Muscle of back (tissue), 11 donors: ENCODE results near the gene ZMIZ2. TPM values are rescaled to one million over a fixed set of nuclear protein-coding genes. Genes with fewer than 3 reads are reported as not detected.
A peak's percentile ranks its signal among the peaks of the same experiment; 100 is the strongest.
"Not testable (repeated sequence)": the region's sequence is repeated elsewhere in the genome, so short reads cannot be mapped to it uniquely, and the experiment has no call there.

ENCODE experiments used
- DNase-seq, 3 donors: peaks; one replicate each; pipeline versions ENCODE4 v3.0.0 to v3.0.0-alpha.2; 2013
- polyA plus RNA-seq, 10 donors: library from polyadenylated mRNA; unstranded; fragments of 120-200 nt; gene quantifications; one replicate each; pipeline ENCODE4 v1.2.1, GENCODE V29; 2013; ENCODE audit not compliant: insufficient read length in 10 of 10

ZMIZ2 gene
- polyA plus RNA-seq, 10 donors, result 22.8 to 48.5 (median 34.0) TPM

DNA sequence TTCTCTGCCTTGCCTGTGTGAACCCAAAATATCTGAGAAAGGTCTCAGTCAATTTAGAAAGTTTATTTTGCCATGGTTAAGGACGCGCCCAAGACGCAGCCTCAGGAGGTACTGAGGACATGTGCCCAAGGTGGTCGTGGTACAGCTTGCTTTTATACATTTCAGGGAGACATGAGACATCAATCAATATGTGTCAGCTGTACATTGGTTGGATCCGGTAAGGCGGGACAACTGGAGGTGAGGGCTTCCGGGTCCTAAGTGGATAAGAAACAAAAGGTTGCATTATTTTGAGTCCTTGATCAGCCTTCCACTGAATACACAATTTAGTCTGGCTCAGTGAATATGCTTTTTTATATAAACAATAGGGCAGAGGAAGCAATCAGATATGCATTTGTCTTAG, 22.4 kb upstream of the ZMIZ2 start:
- not testable (repeated sequence) for DNase-seq

DNA sequence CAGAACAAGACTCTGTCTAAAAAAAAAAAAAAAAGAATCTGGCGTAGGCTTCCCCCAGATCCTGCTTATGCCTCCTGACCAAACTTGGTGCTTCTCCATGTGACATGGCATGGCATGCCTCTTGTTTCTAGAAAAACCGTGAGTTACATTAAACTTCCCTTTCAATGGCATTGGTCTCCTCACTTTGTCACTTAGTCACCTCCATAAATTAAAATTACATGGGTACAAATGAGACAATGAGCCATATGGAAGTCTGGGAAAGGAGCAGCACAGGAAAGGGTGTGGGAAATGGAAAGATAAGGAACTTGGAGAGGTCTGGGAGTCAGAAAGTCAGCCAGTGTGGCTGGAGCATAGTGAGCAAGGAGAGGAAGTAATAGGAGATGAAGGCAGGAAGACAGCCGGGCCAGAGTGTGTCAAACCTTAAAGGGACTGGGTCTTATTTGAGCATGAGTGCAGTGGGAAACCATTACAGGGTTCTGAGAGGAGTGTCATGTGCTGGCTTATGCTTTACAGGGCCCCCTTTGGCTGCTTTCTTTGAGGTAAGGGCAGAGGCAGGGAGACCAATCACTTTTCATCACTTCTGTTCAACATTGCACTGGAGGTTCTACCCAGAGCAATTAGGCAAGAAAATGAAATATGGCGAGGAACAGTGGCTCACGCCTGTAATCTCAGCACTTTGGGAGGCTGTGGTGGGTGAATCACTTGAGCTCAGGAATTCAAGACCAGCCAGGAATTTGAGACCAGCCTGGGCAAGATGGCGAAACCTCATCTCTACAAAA, 21.3 kb upstream of the ZMIZ2 start:
- DNase-seq, result peak in 1 of 3 donors; percentile 76

DNA sequence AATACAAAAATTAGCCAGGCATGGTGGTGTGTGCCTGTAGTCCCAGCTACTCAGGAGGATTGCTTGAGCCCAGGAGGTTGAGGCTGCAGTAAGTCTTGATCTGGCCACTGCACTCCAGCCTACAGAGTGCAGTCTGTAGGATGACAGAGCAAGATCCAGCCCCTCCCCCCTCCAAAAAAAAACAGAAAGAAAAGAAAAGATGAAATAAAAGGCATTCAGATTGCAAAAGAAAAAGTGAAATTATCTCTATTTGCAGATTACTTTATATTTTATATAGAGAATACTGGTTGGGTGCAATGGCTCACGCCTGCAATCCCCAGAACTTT, 20.7 kb upstream of the ZMIZ2 start:
- DNase-seq, result no peak

DNA sequence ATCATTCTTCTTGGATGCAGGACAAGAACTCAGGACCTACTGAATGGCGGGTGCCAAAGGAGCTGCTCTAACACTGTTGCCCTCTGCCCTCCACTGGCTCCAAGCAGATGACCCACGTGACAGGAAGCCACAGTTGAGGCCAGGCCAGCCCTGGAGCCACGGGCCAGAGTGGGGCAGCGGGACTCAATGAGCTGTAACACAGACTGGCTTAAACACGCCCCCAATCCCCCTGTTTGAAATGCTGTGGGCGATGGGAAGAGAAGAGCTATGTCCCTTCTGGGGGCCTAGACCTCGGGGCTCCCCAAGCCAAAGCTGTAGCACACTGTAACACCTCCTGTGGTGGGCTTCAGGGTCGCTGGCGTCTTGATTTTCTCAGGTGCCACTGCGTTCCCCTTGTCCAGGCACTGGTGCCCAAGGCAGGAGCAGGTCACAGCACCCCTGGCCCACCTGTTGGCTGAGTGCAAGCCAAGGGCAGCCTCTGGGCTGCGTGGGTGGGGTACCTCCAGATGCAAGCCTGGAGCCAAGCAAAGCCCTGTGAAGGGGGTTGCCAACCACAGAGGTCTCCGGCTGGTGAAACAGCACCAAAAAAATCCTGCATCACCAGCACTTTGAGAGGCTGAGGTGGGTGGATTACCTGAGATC, 18.6 kb upstream of the ZMIZ2 start:
- DNase-seq, result no peak

DNA sequence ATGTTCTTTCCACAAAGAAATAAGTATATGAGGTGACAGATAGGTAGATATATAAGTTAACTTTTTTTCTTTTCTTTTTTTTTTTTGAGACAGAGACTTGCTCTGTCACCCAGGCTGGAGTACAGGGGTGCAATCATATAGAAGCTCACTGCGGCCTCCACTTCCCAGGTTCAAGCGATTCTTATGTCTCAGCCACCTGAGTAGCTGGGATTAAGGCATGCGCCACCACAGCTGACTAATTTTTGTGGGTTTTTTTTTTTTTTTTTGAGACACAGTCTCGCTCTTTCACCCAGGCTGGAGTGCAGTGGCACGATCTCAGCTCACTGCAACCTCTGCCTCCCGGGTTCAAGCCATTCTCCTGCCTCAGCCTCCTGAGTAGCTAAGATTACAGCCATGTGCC, 15.7 kb upstream of the ZMIZ2 start:
- not testable (repeated sequence) for DNase-seq

DNA sequence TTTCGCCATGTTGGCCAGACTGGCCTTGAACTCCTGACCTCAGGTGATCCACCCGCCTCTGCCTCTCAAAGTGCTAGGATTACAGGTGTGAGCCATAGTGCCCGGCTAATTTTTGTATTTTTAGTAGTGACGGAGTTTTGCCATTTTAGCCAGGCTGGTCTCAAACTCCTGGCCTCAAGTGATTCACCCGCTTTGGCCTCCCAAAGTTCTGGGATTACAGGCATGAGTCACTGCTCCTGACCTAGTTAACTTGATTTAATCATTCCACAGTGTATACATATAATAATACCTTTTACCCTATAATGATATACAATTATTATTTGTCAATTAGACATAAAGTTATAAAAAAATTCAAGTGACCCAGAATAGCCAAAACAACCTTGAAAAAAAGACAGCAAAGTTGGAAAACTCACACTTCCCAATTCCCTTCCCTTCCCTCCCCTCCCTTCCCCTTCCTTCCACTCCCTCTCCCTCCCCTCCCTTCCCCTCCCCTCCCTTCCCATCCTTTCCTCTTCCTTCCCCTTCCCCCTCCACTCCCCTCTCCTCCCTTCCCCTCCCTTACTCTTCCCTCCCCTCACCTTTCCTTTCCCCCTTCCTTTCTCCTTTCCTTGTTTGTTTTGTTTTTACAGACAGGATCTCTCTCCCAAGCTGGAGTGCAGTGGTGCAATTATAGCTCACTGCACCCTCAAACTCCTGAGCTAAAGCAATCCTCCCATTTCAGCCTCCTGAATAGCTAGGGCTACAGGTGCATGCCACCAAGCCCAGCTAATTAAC, 14.8 kb upstream of the ZMIZ2 start:
- DNase-seq, result peak in 1 of 3 donors; percentile 46

DNA sequence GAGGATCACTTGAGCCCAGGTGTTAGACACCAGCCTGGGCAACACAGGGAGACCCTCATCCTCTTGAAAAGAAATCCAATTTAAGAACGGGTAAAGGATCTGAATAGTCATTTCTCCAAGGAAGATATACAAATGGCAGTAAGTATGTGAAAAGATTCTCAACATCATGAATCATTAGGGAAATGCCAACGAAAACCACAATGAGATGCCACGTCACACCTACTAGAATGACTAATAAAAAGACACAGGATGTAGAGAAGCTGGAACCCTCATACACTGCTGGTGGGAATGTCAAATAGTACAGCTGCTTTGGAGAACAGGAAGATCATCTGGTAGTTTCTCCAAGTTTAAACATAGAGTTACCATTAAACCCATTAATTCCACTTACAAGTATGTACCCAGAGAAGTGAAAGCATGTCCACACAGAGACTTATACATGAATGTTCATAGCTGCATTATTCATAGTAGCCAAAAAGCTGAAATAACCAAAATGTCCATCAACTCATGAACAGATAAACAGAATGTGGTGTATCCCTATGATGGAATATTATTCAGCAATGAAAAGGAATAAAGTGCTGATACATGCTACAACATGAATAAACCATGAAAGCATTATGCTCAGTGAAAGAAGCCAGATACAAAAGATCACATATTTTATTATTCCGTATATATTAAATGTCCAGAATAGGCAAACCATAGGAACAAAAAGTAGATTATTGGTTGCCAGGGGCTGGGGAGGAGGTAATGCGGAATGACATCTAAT, 13.1 kb upstream of the ZMIZ2 start:
- peak in 1 of 3 donors; percentile 93 for DNase-seq

DNA sequence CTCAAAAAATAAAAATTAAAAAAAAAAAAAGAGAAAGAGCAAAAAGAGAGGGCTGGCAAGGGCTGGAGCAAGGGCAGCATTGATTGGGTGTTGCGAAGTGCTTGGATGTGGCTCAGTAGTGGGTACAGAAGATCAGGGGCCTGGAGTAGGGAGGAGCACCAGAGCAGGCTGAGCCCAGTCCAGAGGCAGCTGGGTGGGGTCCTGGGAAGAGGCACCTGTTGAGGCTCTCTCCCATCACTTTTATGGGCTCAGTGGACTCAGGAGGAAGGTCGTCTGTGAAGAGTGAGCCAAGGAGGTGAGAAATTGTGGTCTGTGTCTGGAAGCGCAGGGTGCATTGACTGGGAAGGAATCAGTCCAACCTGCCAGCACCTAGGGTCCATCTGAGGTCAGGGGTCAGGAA, 11.8 kb upstream of the ZMIZ2 start:
- DNase-seq, result no peak

DNA sequence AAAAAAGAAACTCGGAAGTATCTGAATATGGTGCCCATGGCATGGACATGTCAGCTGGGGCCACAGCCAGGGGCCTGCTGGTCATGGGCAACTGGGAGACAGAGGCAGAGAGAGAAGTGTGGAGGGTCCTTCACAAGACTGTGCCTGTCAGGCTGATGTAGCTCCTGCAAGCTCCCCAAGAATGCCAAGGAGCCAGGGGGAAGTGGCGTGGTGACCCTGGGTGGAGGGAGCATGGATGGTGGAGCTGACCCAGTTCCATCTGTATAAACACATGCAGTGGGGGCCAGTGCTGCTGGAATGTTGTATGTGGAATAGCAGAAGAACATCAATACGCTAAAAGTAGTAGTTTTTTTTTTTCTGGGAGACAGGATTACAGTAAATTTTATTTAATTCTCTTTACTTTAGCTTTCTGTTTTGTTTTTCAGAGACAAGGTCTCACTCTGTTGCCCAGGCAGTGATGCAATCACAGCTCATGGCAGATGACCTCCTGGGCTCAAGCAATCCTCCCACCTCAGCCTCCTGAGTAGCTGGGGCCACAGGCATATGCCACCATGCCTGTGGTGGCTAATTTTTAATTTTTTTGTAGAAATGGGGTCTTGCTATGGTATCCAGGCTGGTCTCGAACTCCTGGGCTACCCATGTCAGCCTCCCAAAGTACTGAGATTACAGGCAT, 10.5 kb upstream of the ZMIZ2 start:
- DNase-seq, result no peak

DNA sequence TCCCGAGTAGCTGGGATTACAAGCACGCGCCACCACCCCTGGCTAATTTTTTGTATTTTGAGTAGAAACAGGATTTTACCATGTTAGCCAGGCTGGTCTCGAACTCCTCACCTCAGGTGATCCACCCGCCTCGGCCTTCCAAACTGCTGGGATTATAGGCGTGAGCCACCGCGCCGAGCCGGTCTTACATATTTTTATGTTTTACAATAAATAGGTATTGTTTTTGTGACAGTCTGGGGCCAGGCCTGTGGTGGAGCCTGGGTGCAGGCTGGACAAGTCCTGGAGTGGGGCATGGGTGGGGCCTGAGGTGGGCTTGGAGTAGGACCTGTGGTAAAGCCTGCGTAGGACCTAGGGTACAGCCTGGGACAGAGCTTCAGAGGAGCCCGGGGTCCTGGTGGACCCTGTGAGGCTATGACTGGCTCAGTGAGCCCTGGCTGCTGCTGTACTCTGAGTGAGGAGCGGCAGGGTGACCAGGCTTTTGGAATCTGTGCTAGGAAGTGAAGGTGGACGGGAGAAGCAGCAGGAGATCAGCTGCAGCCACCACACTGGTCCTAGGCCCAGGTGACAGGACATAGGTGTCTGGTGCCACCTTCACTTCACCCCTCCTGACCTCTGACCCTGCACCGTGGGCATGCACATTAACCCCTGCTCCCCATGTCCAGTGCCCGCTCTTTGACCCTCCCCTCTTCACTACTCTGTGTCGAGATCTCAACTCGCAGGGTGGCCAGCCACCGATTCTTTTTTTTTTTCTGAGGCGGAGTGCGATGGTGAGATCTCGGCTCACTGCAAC, 9.6 kb upstream of the ZMIZ2 start:
- DNase-seq, result no peak

DNA sequence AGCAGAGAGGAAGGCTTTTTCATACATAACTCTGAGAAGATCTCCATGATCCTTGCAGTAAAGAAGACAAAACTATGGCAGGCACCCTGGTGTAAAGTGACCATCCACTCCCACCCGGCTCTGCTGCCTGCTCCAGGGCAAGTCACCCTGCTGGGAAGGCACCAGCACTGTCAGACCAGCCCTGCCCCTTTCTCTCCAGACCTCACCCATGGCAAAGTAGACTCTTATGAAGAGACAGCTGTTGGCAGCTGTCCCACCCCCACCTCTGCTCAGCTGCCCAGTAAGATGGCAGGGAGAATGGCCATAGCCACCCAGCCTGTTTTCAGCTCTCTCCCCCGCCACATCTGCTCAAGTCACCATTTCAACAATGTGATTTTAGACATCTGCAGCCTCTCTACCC, 8.6 kb upstream of the ZMIZ2 start:
- no peak for DNase-seq

DNA sequence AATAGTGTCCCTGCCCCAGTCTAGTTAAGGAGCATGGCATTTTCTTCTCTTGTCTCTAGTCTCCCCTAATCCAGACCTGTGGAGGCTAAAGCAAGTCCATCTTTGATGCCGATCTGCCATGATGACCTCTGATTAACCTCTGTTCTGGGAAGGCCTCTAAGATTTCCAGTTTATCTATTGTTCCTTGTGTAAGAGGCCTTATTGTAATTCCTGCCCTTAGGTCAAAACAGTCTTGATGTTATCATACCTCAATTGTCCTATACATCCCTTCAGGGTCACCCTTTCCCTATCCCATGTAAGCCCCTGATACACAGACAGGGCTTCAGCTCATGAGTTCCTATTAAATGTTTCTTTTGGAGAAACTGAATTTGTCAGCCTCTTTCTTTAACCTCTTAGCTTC, 4.9 kb upstream of the ZMIZ2 start:
- DNase-seq, result no peak

DNA sequence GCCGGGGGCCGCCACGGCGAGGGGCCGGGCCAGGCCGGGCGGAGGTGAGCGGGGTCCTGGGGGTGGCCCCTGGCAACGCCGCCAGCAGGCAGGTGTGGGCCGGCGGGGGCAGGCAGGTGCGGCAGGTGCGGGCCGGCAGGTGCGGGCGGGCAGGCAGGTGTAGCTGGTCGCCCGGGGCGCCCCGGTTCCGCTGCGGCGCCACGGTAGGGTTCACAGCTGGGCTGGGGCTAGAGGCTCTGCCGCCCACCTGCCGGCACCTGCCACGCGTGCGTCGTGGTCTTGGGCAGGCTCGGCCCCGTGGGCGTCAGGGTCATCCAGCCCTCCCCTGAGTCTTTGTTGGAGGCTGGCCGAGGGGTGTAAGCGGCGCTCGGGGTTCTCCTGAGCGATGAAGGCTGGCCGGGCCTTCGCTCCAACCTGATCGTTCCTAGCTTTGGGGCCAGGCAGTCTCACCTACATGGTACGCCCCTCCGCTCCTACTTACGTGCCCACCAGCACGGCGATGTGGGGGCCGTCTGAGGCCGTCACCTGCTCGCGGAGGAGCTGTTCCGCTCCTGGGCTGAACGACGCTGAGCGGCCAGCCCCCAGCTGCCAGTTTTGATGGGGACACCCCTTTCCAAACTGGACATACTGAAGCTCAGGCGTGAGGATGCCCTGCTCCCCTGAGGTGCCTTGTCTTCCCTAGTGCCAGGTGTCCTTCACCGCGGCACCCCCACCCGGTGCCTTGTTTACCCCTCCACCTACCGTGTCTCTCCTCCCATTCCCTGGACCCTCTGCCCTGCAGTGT, 493 bp downstream of the ZMIZ2 start:
- peak in 1 of 3 donors; percentile 51 for DNase-seq

DNA sequence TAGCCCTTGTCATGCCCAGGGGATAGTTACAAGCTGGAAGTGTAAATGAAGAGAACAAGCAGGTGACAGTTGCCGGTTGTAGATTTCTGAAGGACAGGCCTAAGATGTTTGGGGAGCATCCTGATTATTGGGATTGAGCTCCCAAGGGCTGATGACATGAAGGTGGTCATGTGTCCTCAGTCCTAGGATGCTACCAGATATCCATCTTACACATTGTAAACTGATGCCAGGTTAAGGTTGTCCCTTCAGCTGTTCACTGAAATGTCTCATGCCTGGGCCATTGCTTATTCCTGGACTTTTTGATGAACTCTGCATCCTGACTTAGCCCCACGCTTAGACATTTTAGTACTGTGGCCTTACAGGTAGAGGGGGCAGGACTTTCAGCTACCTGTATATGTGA, 1.3 kb downstream of the ZMIZ2 start:
- no peak for DNase-seq

DNA sequence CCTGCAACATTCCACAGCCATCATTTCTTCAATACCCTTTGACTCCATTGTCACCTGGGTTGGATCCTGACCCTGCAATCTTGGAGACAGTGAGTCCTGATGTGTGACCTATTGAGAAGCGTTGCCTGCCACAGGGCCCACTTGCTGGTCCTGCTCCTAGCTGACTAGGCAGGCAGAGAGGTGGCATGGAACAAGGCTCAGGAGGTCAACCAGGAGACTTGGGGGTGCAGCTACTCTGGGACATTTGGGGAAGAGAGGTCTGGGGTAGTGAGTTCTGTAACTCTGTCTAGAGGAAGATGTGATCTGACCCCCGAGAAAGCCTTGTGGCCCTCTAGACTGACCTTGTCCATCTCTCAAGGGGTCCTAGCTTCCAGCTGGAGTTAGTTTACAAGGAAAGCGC, 1.8 kb downstream of the ZMIZ2 start:
- DNase-seq, result no peak

DNA sequence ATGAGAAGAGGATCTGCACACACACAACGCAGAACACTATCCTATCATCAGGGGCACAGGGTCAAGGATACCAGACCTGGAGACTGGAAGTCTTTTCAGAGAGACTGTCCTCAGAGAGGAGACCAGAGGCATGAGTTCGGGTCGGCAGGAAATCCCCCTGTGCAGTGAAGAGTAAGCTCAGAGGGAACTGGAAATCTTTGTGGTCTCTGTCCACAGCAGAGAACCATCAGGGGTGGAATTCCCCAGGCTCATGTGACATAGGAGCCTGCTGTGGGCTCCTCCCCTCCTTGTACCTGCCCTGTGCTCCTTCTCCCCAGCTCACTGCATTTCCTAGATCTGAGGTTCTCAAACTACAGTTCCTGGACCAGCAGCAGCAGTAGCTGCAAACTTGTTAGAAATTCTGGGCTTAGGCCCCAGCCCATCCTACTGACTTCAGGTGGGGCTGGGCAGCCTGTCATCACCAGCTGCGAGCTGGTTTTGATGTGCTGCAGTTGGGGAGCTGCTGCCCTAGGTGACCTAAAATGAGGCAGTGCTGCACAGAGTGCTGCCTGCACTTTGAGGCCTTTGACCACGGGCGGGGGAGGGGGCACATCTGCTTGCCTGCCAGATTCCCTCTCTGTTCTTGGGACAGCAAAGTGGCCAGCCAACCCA, 2.4 kb downstream of the ZMIZ2 start:
- DNase-seq, result no peak

DNA sequence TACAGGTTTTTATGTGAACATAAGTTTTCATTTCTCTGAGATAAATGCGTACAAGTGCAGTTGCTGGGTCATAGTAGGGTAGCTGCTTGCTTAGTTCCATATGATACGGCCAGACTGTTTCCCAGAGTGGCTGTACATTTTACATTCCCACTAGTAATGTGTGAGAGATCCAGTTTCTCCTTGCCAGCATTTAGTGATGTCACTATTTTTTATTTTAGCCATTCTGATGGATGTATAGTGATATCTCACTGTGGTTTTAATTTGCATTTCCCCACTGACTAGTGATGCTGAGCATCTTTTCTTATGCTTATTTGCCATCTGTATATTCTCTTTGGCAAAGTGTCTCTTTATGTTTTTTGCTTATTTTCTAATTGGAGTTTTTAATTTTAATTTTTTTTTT, 4.2 kb downstream of the ZMIZ2 start:
- DNase-seq, result no peak

DNA sequence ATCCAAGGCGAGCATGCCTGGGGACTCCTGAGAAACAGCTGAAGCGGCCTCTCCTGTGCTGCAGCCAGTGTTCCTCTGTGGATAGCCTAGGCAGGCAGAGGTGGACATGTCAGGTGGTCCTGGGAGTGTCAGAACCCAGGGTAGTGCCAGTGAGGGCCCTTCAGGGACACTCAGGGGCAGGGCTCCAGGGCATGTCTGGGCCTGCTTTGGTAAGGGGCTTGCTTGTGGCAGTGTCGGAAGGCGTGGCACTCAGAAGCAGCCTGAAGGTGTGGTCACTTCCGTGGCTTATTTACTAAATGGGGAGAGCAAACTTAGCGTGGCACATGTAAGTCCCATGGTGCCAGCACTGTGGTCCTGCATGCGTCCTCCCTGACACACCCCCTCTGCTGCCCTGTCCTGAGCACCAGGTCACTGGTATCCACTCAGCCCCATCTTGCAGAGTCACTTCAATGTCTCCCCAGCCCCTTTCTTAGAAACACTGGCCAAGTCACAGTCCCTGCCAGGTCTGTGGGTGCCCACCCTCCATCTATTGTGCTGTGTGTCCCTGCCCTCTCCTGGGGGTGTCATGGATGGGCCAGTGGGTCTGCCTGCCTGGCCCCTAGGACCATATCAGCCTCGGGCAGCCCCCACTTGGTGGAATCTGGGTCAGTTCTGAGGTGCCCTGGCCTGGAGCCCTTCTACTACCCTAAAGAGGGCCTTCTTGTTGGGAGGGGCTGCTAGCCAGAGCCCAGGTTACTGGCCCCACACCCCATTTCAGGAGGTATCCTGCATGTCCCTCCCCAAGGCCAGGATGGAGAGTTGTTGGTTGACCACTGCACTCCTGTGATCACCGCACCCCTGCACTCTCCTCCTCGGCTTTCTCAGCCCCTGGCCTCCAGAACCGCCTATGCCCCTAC, 6.4 kb downstream of the ZMIZ2 start:
- no peak for DNase-seq
